HG03135 (cell line): Measurements from ENCODE around the gene KLHDC4.
"Not testable (repeated sequence)": the region's sequence is repeated elsewhere in the genome, so short reads cannot be mapped to it uniquely, and the experiment has no call there.

Experiments used
- ATAC-seq: cut with Tn5 transposase; IDR thresholded peaks from one replicate; pipeline ENCODE4 v1.9.1; 2021; ENCODE audit warnings: mild to moderate bottlenecking, moderate library complexity; ENCODE audit not compliant: unreplicated experiment

Gene KLHDC4

GRCh38 chr16:87721622-87722585 lies 43.9 kb downstream of the KLHDC4 start:
- ATAC-seq = no peak

- no peak for ATAC-seq
Measured at GRCh38 chr16:87720446-87720845, 45.3 kb downstream of the KLHDC4 start.

- not testable (repeated sequence) for ATAC-seq
Measured at GRCh38 chr16:87718831-87719230, 47.0 kb downstream of the KLHDC4 start.

- no peak for ATAC-seq
Measured at GRCh38 chr16:87715658-87716057, 50.1 kb downstream of the KLHDC4 start.

GRCh38 chr16:87715231-87715630 lies 50.6 kb downstream of the KLHDC4 start:
- ATAC-seq = no peak

- no peak for ATAC-seq
Measured at GRCh38 chr16:87713451-87714229, 52.1 kb downstream of the KLHDC4 start.

GRCh38 chr16:87712184-87712762 lies 53.5 kb downstream of the KLHDC4 start:
- no peak for ATAC-seq

GRCh38 chr16:87710887-87711286 lies 54.9 kb downstream of the KLHDC4 start:
- no peak for ATAC-seq

- no peak for ATAC-seq
Measured at GRCh38 chr16:87709677-87710076, 56.1 kb downstream of the KLHDC4 start.

- no peak for ATAC-seq
Measured at GRCh38 chr16:87708881-87709638, 56.7 kb downstream of the KLHDC4 start.

GRCh38 chr16:87707714-87708580 lies 57.8 kb downstream of the KLHDC4 start:
- ATAC-seq = no peak

GRCh38 chr16:87707097-87707496 lies 58.7 kb downstream of the KLHDC4 start:
- no peak for ATAC-seq

- no peak for ATAC-seq
Measured at GRCh38 chr16:87706278-87707000, 59.3 kb downstream of the KLHDC4 start.

GRCh38 chr16:87705771-87706277 lies 60.0 kb downstream of the KLHDC4 start:
- ATAC-seq = no peak

GRCh38 chr16:87704754-87705353 lies 60.9 kb downstream of the KLHDC4 start:
- no peak for ATAC-seq

- no peak for ATAC-seq
Measured at GRCh38 chr16:87703835-87704375, 61.9 kb downstream of the KLHDC4 start.

GRCh38 chr16:87703071-87703470 lies 62.7 kb downstream of the KLHDC4 start:
- ATAC-seq = no peak

GRCh38 chr16:87702325-87702811 lies 63.4 kb downstream of the KLHDC4 start:
- peak; percentile 44 for ATAC-seq
